ENCODE results near the gene L3MBTL3. TPM values are rescaled to one million over a fixed set of nuclear protein-coding genes. Genes with fewer than 3 reads are reported as not detected.
"Not testable (repeated sequence)": the region's sequence is repeated elsewhere in the genome, so short reads cannot be mapped to it uniquely, and the experiment has no call there.

Gene L3MBTL3
- total RNA-seq, 1 donor from 2014 or later: 9.5 TPM

- no peak for DNase-seq (ENCODE audit: low read depth)
- TF ChIP-seq CTCF (IDR thresholded peaks at IDR 0.05; ENCODE audit: insufficient read depth, low read length, poor library complexity, severe bottlenecking): no peak
- H3K36me3 ChIP-seq (ENCODE audit: control insufficient read depth, insufficient read depth, low read length): peaks cover 1% of the 10 kb centered on the region
- H3K4me3 ChIP-seq (ENCODE audit: low read depth, low read length): no peak overlapping the region
- H3K27me3 ChIP-seq (ENCODE audit: control insufficient read depth, insufficient read depth, low read length): no peaks in the 10 kb centered on the region
Observed at GRCh38 chr6:130143709-130144108, 125.3 kb downstream of the L3MBTL3 start.

- H3K27me3 ChIP-seq (ENCODE audit: control insufficient read depth, insufficient read depth, low read length): no peaks in the 10 kb centered on the region
- TF ChIP-seq CTCF (IDR thresholded peaks at IDR 0.05; ENCODE audit: insufficient read depth, low read length, poor library complexity, severe bottlenecking): no peak
- no peak overlapping the region for H3K4me3 ChIP-seq (ENCODE audit: low read depth, low read length)
- H3K36me3 ChIP-seq (ENCODE audit: control insufficient read depth, insufficient read depth, low read length): no peaks in the 10 kb centered on the region
- no peak for DNase-seq (ENCODE audit: low read depth)
Observed at GRCh38 chr6:130147111-130147510, 128.7 kb downstream of the L3MBTL3 start.

GRCh38 chr6:130148181-130148580 is 129.8 kb downstream of the L3MBTL3 start:
- Histone ChIP-seq H3K4me3 (ENCODE audit: low read depth, low read length) (no peak overlapping the region), H3K27me3 (ENCODE audit: control insufficient read depth, insufficient read depth, low read length) (no peaks in the 10 kb centered on the region), H3K36me3 (ENCODE audit: control insufficient read depth, insufficient read depth, low read length) (no peaks in the 10 kb centered on the region)
- peak; percentile 2 for TF ChIP-seq CTCF (IDR thresholded peaks at IDR 0.05; ENCODE audit: insufficient read depth, low read length, poor library complexity, severe bottlenecking)
- no peak for DNase-seq (ENCODE audit: low read depth)

GRCh38 chr6:130149016-130149415 is 130.6 kb downstream of the L3MBTL3 start:
- not testable (repeated sequence) for DNase-seq (ENCODE audit: low read depth); H3K36me3 ChIP-seq (ENCODE audit: control insufficient read depth, insufficient read depth, low read length); H3K4me3 ChIP-seq (ENCODE audit: low read depth, low read length); H3K27me3 ChIP-seq (ENCODE audit: control insufficient read depth, insufficient read depth, low read length)

- H3K4me3 ChIP-seq (ENCODE audit: low read depth, low read length): no peak overlapping the region
Observed at GRCh38 chr6:130150906-130151305, 132.5 kb downstream of the L3MBTL3 start.

GRCh38 chr6:130152908-130153510 is 134.6 kb downstream of the L3MBTL3 start:
- H3K4me3 ChIP-seq (ENCODE audit: low read depth, low read length): no peak overlapping the region
- no peaks in the 10 kb centered on the region for H3K36me3 ChIP-seq (ENCODE audit: control insufficient read depth, insufficient read depth, low read length)
- no peak for TF ChIP-seq CTCF (IDR thresholded peaks at IDR 0.05; ENCODE audit: insufficient read depth, low read length, poor library complexity, severe bottlenecking)
- H3K27me3 ChIP-seq (ENCODE audit: control insufficient read depth, insufficient read depth, low read length): no peaks in the 10 kb centered on the region
- no peak for DNase-seq (ENCODE audit: low read depth)

More at GRCh38 chr6:130150906-130151305, 132.5 kb downstream of the L3MBTL3 start:
- DNase-seq (ENCODE audit: low read depth): no peak
- no peaks in the 10 kb centered on the region for H3K27me3 ChIP-seq (ENCODE audit: control insufficient read depth, insufficient read depth, low read length)
- no peaks in the 10 kb centered on the region for H3K36me3 ChIP-seq (ENCODE audit: control insufficient read depth, insufficient read depth, low read length)
- TF ChIP-seq CTCF (IDR thresholded peaks at IDR 0.05; ENCODE audit: insufficient read depth, low read length, poor library complexity, severe bottlenecking): no peak
